GM12873 (cell line): Measurements from ENCODE around the gene ARL11.
A peak's percentile ranks its signal among the peaks of the same experiment; 100 is the strongest.

ENCODE experiments used
- CTCF ChIP-seq: IDR thresholded peaks from 2 replicates; pipeline ENCODE4 v1.5.1; 2012; ENCODE audit warnings: low read depth, mild to moderate bottlenecking, moderate library complexity, low read length, control low read depth; ENCODE audit not compliant: insufficient read depth; ENCODE audit errors: missing control alignments

Gene ARL11

GRCh38 chr13:49655906-49656305 lies 27.6 kb downstream of the ARL11 start:
- TF ChIP-seq CTCF: no peak

- TF ChIP-seq CTCF: no peak
Observed at GRCh38 chr13:49657241-49657641, 28.9 kb downstream of the ARL11 start.

- no peak for TF ChIP-seq CTCF
Observed at GRCh38 chr13:49664606-49665005, 36.3 kb downstream of the ARL11 start.

- TF ChIP-seq CTCF: no peak
Observed at GRCh38 chr13:49667773-49668172, 39.5 kb downstream of the ARL11 start.

- TF ChIP-seq CTCF: peak; percentile 63
Observed at GRCh38 chr13:49669735-49670309, 41.5 kb downstream of the ARL11 start.

- TF ChIP-seq CTCF: no peak
Observed at GRCh38 chr13:49670828-49671227, 42.5 kb downstream of the ARL11 start.

GRCh38 chr13:49676581-49677298 lies 48.4 kb downstream of the ARL11 start:
- no peak for TF ChIP-seq CTCF
